ENCODE data around the gene ITPR2.

DNA sequence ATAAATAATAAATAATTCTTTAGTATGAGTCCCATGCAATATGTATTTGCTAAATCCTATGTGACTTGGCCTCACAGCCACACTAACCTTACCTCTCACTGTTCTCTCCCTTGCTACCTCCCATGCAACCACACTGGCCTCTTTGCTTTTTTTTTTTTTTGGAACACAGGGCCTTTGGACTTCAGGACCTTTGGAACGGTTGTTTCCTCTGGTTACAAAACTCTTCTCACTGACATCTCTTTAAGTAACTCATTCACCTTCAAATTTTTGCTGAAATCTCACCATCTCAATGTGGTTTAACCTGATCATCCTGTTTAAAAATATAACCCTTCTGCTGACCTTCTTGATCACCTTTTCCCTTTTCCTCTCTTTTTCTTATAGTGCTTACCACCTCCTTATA is 443.7 kb downstream of the ITPR2 start:
- TF ChIP-seq, protein P1, sequence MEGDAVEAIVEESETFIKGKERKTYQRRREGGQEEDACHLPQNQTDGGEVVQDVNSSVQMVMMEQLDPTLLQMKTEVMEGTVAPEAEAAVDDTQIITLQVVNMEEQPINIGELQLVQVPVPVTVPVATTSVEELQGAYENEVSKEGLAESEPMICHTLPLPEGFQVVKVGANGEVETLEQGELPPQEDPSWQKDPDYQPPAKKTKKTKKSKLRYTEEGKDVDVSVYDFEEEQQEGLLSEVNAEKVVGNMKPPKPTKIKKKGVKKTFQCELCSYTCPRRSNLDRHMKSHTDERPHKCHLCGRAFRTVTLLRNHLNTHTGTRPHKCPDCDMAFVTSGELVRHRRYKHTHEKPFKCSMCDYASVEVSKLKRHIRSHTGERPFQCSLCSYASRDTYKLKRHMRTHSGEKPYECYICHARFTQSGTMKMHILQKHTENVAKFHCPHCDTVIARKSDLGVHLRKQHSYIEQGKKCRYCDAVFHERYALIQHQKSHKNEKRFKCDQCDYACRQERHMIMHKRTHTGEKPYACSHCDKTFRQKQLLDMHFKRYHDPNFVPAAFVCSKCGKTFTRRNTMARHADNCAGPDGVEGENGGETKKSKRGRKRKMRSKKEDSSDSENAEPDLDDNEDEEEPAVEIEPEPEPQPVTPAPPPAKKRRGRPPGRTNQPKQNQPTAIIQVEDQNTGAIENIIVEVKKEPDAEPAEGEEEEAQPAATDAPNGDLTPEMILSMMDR (IDR thresholded peaks at IDR 0.05), result no peak
- TF ChIP-seq POLR2A (IDR thresholded peaks at IDR 0.05), result no peak

Data from Peyer's patch (tissue), 4 donors.